Neural progenitor cell (in vitro differentiated cells): ENCODE measurements around the gene MSRB1. TPM values are rescaled to one million over a fixed set of nuclear protein-coding genes. Genes with fewer than 3 reads are reported as not detected.
"Not testable (repeated sequence)": the region's sequence is repeated elsewhere in the genome, so short reads cannot be mapped to it uniquely, and the experiment has no call there.

Experiments
- DNase-seq: peaks from one replicate; pipeline ENCODE4 v3.0.0-alpha.2; 2016; ENCODE audit warnings: low spot score
- H2AFZ ChIP-seq: fragments of 200-600 bp; sonication (generic); replicated peaks from 2 replicates; pipeline ENCODE4 v1.6.1; 2016; ENCODE audit warnings: antibody characterized with exemption
- H3F3A ChIP-seq: fragments of 200-600 bp; sonication (generic); 2 replicates; pipeline ENCODE4 v1.6.1; 2016; ENCODE audit warnings: antibody characterized with exemption, low read depth
- H3K27ac ChIP-seq: fragments of 200-600 bp; sonication (generic); 2 replicates; pipeline ENCODE4 v1.5.1; 2016; ENCODE audit warnings: mild to moderate bottlenecking
- H3K27me3 ChIP-seq: fragments of 200-600 bp; sonication (generic); 2 replicates; pipeline ENCODE4 v1.6.1; 2016; ENCODE audit warnings: mild to moderate bottlenecking, moderate library complexity
- H3K36me3 ChIP-seq: fragments of 200-600 bp; sonication (generic); 2 replicates; pipeline ENCODE4 v1.5.1; 2016
- H3K4me1 ChIP-seq: fragments of 200-600 bp; sonication (generic); 2 replicates; pipeline ENCODE4 v1.6.1; 2016; ENCODE audit warnings: mixed run types
- H3K4me2 ChIP-seq: fragments of 200-600 bp; sonication (generic); 2 replicates; pipeline ENCODE4 v1.6.1; 2016
- H3K4me3 ChIP-seq: fragments of 200-600 bp; sonication (generic); 2 replicates; pipeline ENCODE4 v1.5.1; 2016
- H3K79me2 ChIP-seq: fragments of 200-600 bp; sonication (generic); 2 replicates; pipeline ENCODE4 v1.6.1; 2016; ENCODE audit warnings: low read depth
- H3K9ac ChIP-seq: fragments of 200-600 bp; sonication (generic); 2 replicates; pipeline ENCODE4 v1.6.1; 2016
- H3K9me3 ChIP-seq: fragments of 200-600 bp; sonication (generic); 2 replicates; pipeline ENCODE4 v1.5.1; 2016; ENCODE audit warnings: low read depth
- H4K20me1 ChIP-seq: fragments of 200-600 bp; sonication (generic); 2 replicates; pipeline ENCODE4 v1.6.1; 2016; ENCODE audit warnings: low read depth
- H3K27ac Mint-ChIP-seq: 3 replicates; pipeline ENCODE4 v1.8.0; 2021; ENCODE audit warnings: mixed read lengths
- H3K27me3 Mint-ChIP-seq: 2 replicates; pipeline ENCODE4 v1.8.0; 2022; ENCODE audit warnings: low read depth, mild to moderate bottlenecking, inconsistent platforms, moderate library complexity, mixed read lengths; ENCODE audit not compliant: insufficient read depth
- H3K36me3 Mint-ChIP-seq: 3 replicates; pipeline ENCODE4 v1.8.0; 2021; ENCODE audit warnings: mixed read lengths
- H3K4me1 Mint-ChIP-seq: 3 replicates; pipeline ENCODE4 v1.8.0; 2021; ENCODE audit warnings: mixed read lengths
- H3K4me3 Mint-ChIP-seq: 3 replicates; pipeline ENCODE4 v1.8.0; 2021; ENCODE audit warnings: mild to moderate bottlenecking, moderate library complexity, mixed read lengths
- H3K9me3 Mint-ChIP-seq: 3 replicates; pipeline ENCODE4 v1.8.0; 2020; ENCODE audit warnings: mixed read lengths
- EZH2 ChIP-seq: fragments of 200-600 bp; sonication (generic); IDR thresholded peaks from 2 replicates; pipeline ENCODE4 v1.6.1; 2017; ENCODE audit warnings: antibody characterized with exemption, mild to moderate bottlenecking, moderate library complexity
- EZH2phosphoT487 ChIP-seq: fragments of 200-600 bp; sonication (generic); IDR thresholded peaks from 2 replicates; pipeline ENCODE4 v1.6.1; 2017; ENCODE audit warnings: antibody characterized with exemption
- total RNA-seq: library from RNA; depleted of rRNA; stranded (reverse); fragments of >200 nt; gene quantifications from 2 replicates; pipeline ENCODE4 v1.2.3, GENCODE V29; 2015; ENCODE audit warnings: low replicate concordance
- TF ChIP-seq, protein P1 (sequence below): fragments of 200-600 bp; sonication (generic); IDR thresholded peaks from 2 replicates; pipeline ENCODE4 v1.5.1; 2017; ENCODE audit warnings: antibody characterized with exemption, mild to moderate bottlenecking

MSRB1 gene
- total RNA-seq, 1 donor from 2014 or later, result 26.9 TPM

DNA sequence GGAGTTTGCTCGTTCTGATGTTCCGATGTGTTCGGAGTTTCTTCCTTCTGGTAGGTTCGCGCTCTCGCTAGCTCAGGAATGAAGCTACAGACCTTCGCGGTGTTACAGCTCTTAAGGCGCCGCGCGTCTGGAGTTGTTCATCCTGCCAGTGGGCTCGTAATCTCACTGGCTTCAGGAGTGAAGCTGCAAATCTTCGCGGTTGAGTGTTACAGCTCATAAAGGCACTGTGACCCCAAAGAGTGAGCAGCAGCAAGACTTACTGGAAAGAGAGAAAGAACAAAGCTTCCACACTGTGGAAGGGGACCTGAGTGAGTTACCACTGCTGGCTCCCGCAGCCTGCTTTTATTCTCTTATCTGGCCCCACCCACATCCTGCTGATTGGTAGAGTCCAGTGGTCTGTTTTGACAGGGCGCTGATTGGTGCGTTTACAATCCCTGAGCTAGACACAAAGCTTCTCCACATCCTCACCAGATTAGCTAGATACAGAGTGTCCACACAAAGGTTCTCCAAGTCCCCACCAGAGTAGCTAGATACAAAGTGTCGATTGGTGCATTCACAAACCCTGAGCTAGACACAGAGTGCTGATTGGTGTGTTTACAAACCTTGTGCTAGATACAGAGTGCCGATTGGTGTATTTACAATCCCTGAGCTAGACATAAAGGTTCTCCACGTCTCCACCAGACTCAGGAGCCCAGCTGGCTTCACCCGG lies 14.6 kb upstream of the MSRB1 start:
- H3K9me3 Mint-ChIP-seq, H3K36me3 Mint-ChIP-seq, H3K9ac ChIP-seq, H3K27ac ChIP-seq, H3K4me3 Mint-ChIP-seq, H3K36me3 ChIP-seq, H3K27me3 ChIP-seq, H3K4me3 ChIP-seq, H2AFZ ChIP-seq, DNase-seq, H3K4me2 ChIP-seq, H3K27me3 Mint-ChIP-seq, H3K9me3 ChIP-seq, H3K4me1 ChIP-seq: not testable (repeated sequence)
- peaks cover 29% of the 10 kb centered on the region for H3F3A ChIP-seq
- H3K79me2 ChIP-seq, result peaks cover 18% of the 10 kb centered on the region
- peak overlapping the region; percentile 78 for H3K27ac Mint-ChIP-seq
- peaks cover 18% of the 10 kb centered on the region for H3K4me1 Mint-ChIP-seq
- H4K20me1 ChIP-seq, result peaks cover 24% of the 10 kb centered on the region

DNA sequence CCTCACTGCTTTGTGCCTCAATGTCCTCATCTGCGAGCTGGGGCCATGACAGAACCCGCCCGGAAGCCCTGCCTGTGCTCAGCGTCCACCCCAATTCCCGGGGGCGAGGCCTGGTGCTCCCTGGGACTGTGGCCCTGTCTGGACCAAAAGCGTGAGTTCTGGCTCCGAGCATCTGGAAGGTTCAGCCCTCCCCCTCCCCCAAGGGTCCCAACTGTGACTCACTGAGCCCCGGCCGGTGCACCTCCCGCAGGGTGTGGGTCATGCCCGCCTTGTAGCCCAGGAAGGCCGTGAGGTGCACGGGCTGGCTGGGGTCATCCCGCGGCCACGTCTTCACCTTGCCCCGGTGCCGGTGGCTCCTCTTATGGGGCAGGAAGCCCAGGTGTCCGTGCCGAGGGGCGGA lies 10.7 kb upstream of the MSRB1 start:
- no peak for DNase-seq
- Histone ChIP-seq H3K36me3 (no peaks in the 10 kb centered on the region), H3K79me2 (no peaks in the 10 kb centered on the region), H3K9ac (no peak overlapping the region), H2AFZ (no peak overlapping the region), H3K27ac (no peak overlapping the region), H3K9me3 (no peaks in the 10 kb centered on the region), H3K4me1 (no peaks in the 10 kb centered on the region), H3K4me2 (no peak overlapping the region), H3F3A (peaks cover under 1% of the 10 kb centered on the region), H4K20me1 (no peaks in the 10 kb centered on the region), H3K27me3 (no peaks in the 10 kb centered on the region), H3K4me3 (no peak overlapping the region)
- Mint-ChIP-seq H3K4me1 (peaks cover 5% of the 10 kb centered on the region), H3K36me3 (no peaks in the 10 kb centered on the region), H3K4me3 (no peak overlapping the region), H3K9me3 (no peaks in the 10 kb centered on the region), H3K27ac (no peak overlapping the region), H3K27me3 (peaks cover 5% of the 10 kb centered on the region)
- TF ChIP-seq EZH2 (no peak), EZH2phosphoT487 (no peak)
- TF ChIP-seq, protein P1, sequence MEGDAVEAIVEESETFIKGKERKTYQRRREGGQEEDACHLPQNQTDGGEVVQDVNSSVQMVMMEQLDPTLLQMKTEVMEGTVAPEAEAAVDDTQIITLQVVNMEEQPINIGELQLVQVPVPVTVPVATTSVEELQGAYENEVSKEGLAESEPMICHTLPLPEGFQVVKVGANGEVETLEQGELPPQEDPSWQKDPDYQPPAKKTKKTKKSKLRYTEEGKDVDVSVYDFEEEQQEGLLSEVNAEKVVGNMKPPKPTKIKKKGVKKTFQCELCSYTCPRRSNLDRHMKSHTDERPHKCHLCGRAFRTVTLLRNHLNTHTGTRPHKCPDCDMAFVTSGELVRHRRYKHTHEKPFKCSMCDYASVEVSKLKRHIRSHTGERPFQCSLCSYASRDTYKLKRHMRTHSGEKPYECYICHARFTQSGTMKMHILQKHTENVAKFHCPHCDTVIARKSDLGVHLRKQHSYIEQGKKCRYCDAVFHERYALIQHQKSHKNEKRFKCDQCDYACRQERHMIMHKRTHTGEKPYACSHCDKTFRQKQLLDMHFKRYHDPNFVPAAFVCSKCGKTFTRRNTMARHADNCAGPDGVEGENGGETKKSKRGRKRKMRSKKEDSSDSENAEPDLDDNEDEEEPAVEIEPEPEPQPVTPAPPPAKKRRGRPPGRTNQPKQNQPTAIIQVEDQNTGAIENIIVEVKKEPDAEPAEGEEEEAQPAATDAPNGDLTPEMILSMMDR, result no peak

- no peaks in the 10 kb centered on the region for H3K27me3 ChIP-seq
- Mint-ChIP-seq H3K27me3 (peaks cover 6% of the 10 kb centered on the region), H3K4me3 (no peak overlapping the region), H3K9me3 (no peaks in the 10 kb centered on the region), H3K36me3 (no peaks in the 10 kb centered on the region), H3K4me1 (peaks cover 5% of the 10 kb centered on the region), H3K27ac (no peak overlapping the region)
- no peaks in the 10 kb centered on the region for H3K4me1 ChIP-seq
- H3K9me3 ChIP-seq, result no peaks in the 10 kb centered on the region
- H3K9ac ChIP-seq, result no peak overlapping the region
- no peak overlapping the region for H2AFZ ChIP-seq
- H3K27ac ChIP-seq, result no peak overlapping the region
- H3K36me3 ChIP-seq, result no peaks in the 10 kb centered on the region
- TF ChIP-seq EZH2phosphoT487 (no peak), EZH2 (no peak)
- TF ChIP-seq, protein P1, result no peak
- no peak overlapping the region for H3K4me3 ChIP-seq
- no peaks in the 10 kb centered on the region for H3K79me2 ChIP-seq
- no peaks in the 10 kb centered on the region for H3F3A ChIP-seq
- H4K20me1 ChIP-seq, result no peaks in the 10 kb centered on the region
- no peak overlapping the region for H3K4me2 ChIP-seq
- no peak for DNase-seq
These were observed 7.6 kb upstream of the MSRB1 start for GRCh38 chr16:1950559-1950958.

DNA sequence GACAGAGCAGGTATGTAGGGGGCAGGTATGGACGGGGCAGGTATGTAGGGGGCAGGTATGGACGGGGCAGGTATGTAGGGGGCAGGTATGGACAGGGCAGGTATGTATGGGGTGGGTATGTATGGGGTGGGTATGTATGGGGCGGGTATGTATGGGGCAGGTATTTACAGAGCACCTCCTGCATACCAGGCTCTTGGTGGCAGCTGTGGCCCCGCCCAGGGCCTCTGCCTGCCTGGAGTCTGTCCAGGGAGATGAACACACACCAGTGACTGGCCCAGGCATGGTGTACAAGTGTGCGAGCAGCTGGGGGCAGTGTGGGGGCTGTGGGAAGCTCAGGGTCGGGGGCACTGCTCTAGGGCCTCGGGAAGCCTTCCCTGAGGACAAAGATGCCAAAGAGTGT lies 7.0 kb upstream of the MSRB1 start:
- Histone ChIP-seq H3K79me2 (no peaks in the 10 kb centered on the region), H3F3A (no peaks in the 10 kb centered on the region), H3K36me3 (no peaks in the 10 kb centered on the region), H3K27ac (no peak overlapping the region), H3K4me3 (no peak overlapping the region), H3K4me2 (no peak overlapping the region), H2AFZ (no peak overlapping the region), H3K27me3 (no peaks in the 10 kb centered on the region), H3K9ac (no peak overlapping the region), H3K4me1 (no peaks in the 10 kb centered on the region), H4K20me1 (no peaks in the 10 kb centered on the region), H3K9me3 (no peaks in the 10 kb centered on the region)
- Mint-ChIP-seq H3K9me3 (no peaks in the 10 kb centered on the region), H3K4me1 (peaks cover 5% of the 10 kb centered on the region), H3K36me3 (no peaks in the 10 kb centered on the region), H3K4me3 (no peak overlapping the region), H3K27ac (no peak overlapping the region), H3K27me3 (peaks cover 6% of the 10 kb centered on the region)
- no peak for DNase-seq
- TF ChIP-seq EZH2, result no peak
- TF ChIP-seq EZH2phosphoT487, result no peak
- TF ChIP-seq, protein P1, result no peak
